ENCODE measurements around the gene BRD4.

The BRD4 gene

GRCh38 chr19:15313649-15314279 lies 18.6 kb downstream of the BRD4 start:
- DNase-seq (ENCODE audit: low read depth in 2 of 2): no peak

- no peak for DNase-seq (ENCODE audit: low read depth in 2 of 2)
Observed at GRCh38 chr19:15307169-15307568, 25.2 kb downstream of the BRD4 start.

GRCh38 chr19:15305582-15306334 lies 26.6 kb downstream of the BRD4 start:
- no peak for DNase-seq (ENCODE audit: low read depth in 2 of 2)

- peak in 1 of 2 donors; percentile 42 for DNase-seq (ENCODE audit: low read depth in 2 of 2)
Observed at GRCh38 chr19:15304140-15304705, 28.1 kb downstream of the BRD4 start.

- DNase-seq (ENCODE audit: low read depth in 2 of 2): no peak
Observed at GRCh38 chr19:15303105-15303780, 29.1 kb downstream of the BRD4 start.

- no peak for DNase-seq (ENCODE audit: low read depth in 2 of 2)
Observed at GRCh38 chr19:15300533-15301197, 31.7 kb downstream of the BRD4 start.

- no peak for DNase-seq (ENCODE audit: low read depth in 2 of 2)
Observed at GRCh38 chr19:15299568-15300409, 32.5 kb downstream of the BRD4 start.

GRCh38 chr19:15298847-15299567 lies 33.3 kb downstream of the BRD4 start:
- no peak for DNase-seq (ENCODE audit: low read depth in 2 of 2)

GRCh38 chr19:15297416-15298224 lies 34.7 kb downstream of the BRD4 start:
- no peak for DNase-seq (ENCODE audit: low read depth in 2 of 2)

- DNase-seq (ENCODE audit: low read depth in 2 of 2): no peak
Observed at GRCh38 chr19:15296841-15297415, 35.4 kb downstream of the BRD4 start.

GRCh38 chr19:15296353-15296752 lies 36.0 kb downstream of the BRD4 start:
- DNase-seq (ENCODE audit: low read depth in 2 of 2): no peak

- DNase-seq (ENCODE audit: low read depth in 2 of 2): no peak
Observed at GRCh38 chr19:15294561-15294990, 37.8 kb downstream of the BRD4 start.

- DNase-seq (ENCODE audit: low read depth in 2 of 2): no peak
Observed at GRCh38 chr19:15293781-15294491, 38.4 kb downstream of the BRD4 start.

- no peak for DNase-seq (ENCODE audit: low read depth in 2 of 2)
Observed at GRCh38 chr19:15292847-15293582, 39.3 kb downstream of the BRD4 start.

- DNase-seq (ENCODE audit: low read depth in 2 of 2): no peak
Observed at GRCh38 chr19:15292140-15292539, 40.2 kb downstream of the BRD4 start.

GRCh38 chr19:15291548-15292021 lies 40.8 kb downstream of the BRD4 start:
- DNase-seq (ENCODE audit: low read depth in 2 of 2): no peak

GRCh38 chr19:15291089-15291488 lies 41.2 kb downstream of the BRD4 start:
- DNase-seq (ENCODE audit: low read depth in 2 of 2): no peak

- DNase-seq (ENCODE audit: low read depth in 2 of 2): no peak
Observed at GRCh38 chr19:15290166-15290565, 42.2 kb downstream of the BRD4 start.

All from stimulated activated CD8-positive, alpha-beta memory T cell treated with anti-CD3 and anti-CD28 coated beads, Interleukin-2, amount 100 ng/mL, for 48 hours (primary cell).